SK-N-SH (cell line): ENCODE measurements around the gene RPL10L. TPM values are rescaled to one million over a fixed set of nuclear protein-coding genes. Genes with fewer than 3 reads are reported as not detected.
A peak's percentile ranks its signal among the peaks of the same experiment; 100 is the strongest.

Source experiments
- CTCF ChIA-PET: fragments of 300-600, 350-600 bp; formaldehyde crosslinking; extraction: SDS; loops from one replicate; lab custom pipeline; 2021; lab: Yijun Ruan, JAX
- POLR2A ChIA-PET: fragments of 350-600 bp; sonication (Branson Sonifier 250); formaldehyde crosslinking; extraction: SDS; loops from one replicate; lab custom pipeline; 2020; ENCODE audit warnings: antibody characterized with exemption, inconsistent platforms; lab: Yijun Ruan, JAX
- DNase-seq: peaks from one replicate; pipeline ENCODE4 v3.0.0; 2012
- H2AFZ ChIP-seq: fragments of 200-600 bp; sonication (generic); 2 replicates; pipeline ENCODE4 v1.8.1; 2016; ENCODE audit warnings: antibody characterized with exemption, mild to moderate bottlenecking, low read depth
- H3F3A ChIP-seq: fragments of 200-600 bp; sonication (generic); replicated peaks from 2 replicates; pipeline ENCODE3; 2016; ENCODE audit warnings: antibody characterized with exemption, mild to moderate bottlenecking; ENCODE audit not compliant: insufficient read depth
- H3K27ac ChIP-seq, 2 experiments: fragments of 200-500 bp in 1 of 2; fragments of 200-600 bp in 1 of 2; sonication (Bioruptor generic) in 1 of 2; sonication (generic), shearing (Covaris generic) in 1 of 2; 2 replicates each; pipeline versions ENCODE4 v1.5.1 to v1.6.1; 2014 to 2016; ENCODE audit warnings: low read depth in 2 of 2, inconsistent platforms in 1 of 2, low read length in 1 of 2, mild to moderate bottlenecking in 1 of 2, mixed read lengths in 1 of 2
- H3K27me3 ChIP-seq: fragments of 200-600 bp; sonication (generic), shearing (Covaris generic); 2 replicates; pipeline ENCODE4 v1.6.1; 2016; ENCODE audit warnings: mixed run types; ENCODE audit not compliant: insufficient read depth
- H3K36me3 ChIP-seq, 2 experiments: fragments of 200-500 bp in 1 of 2; fragments of 200-600 bp in 1 of 2; sonication (Bioruptor generic) in 1 of 2; sonication (generic) in 1 of 2; replicated peaks in 1 of 2; 2 replicates each; pipeline versions ENCODE3 to v1.5.1; 2014 to 2016; ENCODE audit warnings: low read length in 1 of 2, mild to moderate bottlenecking in 1 of 2; ENCODE audit not compliant: insufficient read depth in 2 of 2, control insufficient read depth in 1 of 2
- H3K4me1 ChIP-seq, 2 experiments: fragments of 200-500 bp in 1 of 2; fragments of 200-600 bp in 1 of 2; sonication (Bioruptor generic) in 1 of 2; sonication (generic), shearing (Covaris generic) in 1 of 2; 2 replicates each; pipeline versions ENCODE4 v1.5.1 to v1.6.1; 2014 to 2016; ENCODE audit warnings: low read depth in 1 of 2, low read length in 1 of 2, mixed run types in 1 of 2; ENCODE audit not compliant: insufficient read depth in 2 of 2, control insufficient read depth in 1 of 2
- H3K4me2 ChIP-seq: fragments of 200-600 bp; sonication (generic), shearing (Covaris generic); 2 replicates; pipeline ENCODE4 v1.6.1; 2017; ENCODE audit warnings: mixed run types
- H3K4me3 ChIP-seq, 2 experiments: fragments of 200-500 bp in 1 of 2; fragments of 200-600 bp in 1 of 2; sonication (Bioruptor generic) in 1 of 2; sonication (generic), shearing (Covaris generic) in 1 of 2; 2 replicates each; pipeline versions ENCODE4 v1.5.1 to v1.8.1; 2014 to 2016; ENCODE audit warnings: low read depth in 2 of 2, inconsistent platforms in 1 of 2, low read length in 1 of 2, mild to moderate bottlenecking in 1 of 2, mixed read lengths in 1 of 2, moderate library complexity in 1 of 2
- H3K79me2 ChIP-seq: fragments of 200-600 bp; sonication (generic); 2 replicates; pipeline ENCODE4 v1.8.1; 2017; ENCODE audit warnings: mild to moderate bottlenecking; ENCODE audit not compliant: insufficient read depth
- H3K9ac ChIP-seq: fragments of 200-600 bp; sonication (generic); 2 replicates; pipeline ENCODE4 v1.6.1; 2017; ENCODE audit warnings: mixed run types
- H3K9me2 ChIP-seq: fragments of 200-600 bp; sonication (generic); 2 replicates; pipeline ENCODE4 v1.6.1; 2017; ENCODE audit warnings: mixed run types
- H3K9me3 ChIP-seq: fragments of 200-600 bp; sonication (generic); 2 replicates; pipeline ENCODE4 v1.6.1; 2017; ENCODE audit warnings: mixed run types, mild to moderate bottlenecking, moderate library complexity
- H4K20me1 ChIP-seq: fragments of 200-600 bp; sonication (generic); 2 replicates; pipeline ENCODE4 v1.6.1; 2017; ENCODE audit warnings: mild to moderate bottlenecking, mixed run types; ENCODE audit not compliant: insufficient read depth
- CHD2 ChIP-seq: fragments of 150-350 bp; IDR thresholded peaks from 2 replicates; pipeline ENCODE4 v1.6.1; 2018; ENCODE audit warnings: low read length; ENCODE audit not compliant: partially characterized antibody
- FOSL2 ChIP-seq: IDR thresholded peaks from 2 replicates; pipeline ENCODE4 v1.4.0; 2012; ENCODE audit warnings: low read depth, mild to moderate bottlenecking, moderate library complexity, borderline replicate concordance
- FOXJ3 ChIP-seq: sonication (generic); formaldehyde crosslinking; IDR thresholded peaks from 2 replicates; pipeline ENCODE4 v1.5.1; 2020; ENCODE audit warnings: mild to moderate bottlenecking, missing genetic modification reagents
- GATA2 ChIP-seq: sonication (generic); formaldehyde crosslinking; IDR thresholded peaks from 2 replicates; pipeline ENCODE4 v1.5.0; 2020; ENCODE audit warnings: mild to moderate bottlenecking, missing genetic modification reagents
- JUND ChIP-seq: IDR thresholded peaks from 2 replicates; pipeline ENCODE4 v1.4.0; 2012
- MXI1 ChIP-seq: IDR thresholded peaks from 2 replicates; pipeline ENCODE4 v1.6.1; 2012; ENCODE audit warnings: mild to moderate bottlenecking, low read depth, low read length, improper control_type of control experiment
- NFIC ChIP-seq: IDR thresholded peaks from 2 replicates; pipeline ENCODE4 v1.4.0; 2012; ENCODE audit warnings: borderline replicate concordance
- POLR2AphosphoS5 ChIP-seq: IDR thresholded peaks from 2 replicates; pipeline ENCODE4 v1.6.1; 2012; ENCODE audit warnings: low read depth, low read length
- RAD21 ChIP-seq: IDR thresholded peaks from 2 replicates; pipeline ENCODE4 v1.6.1; 2012; ENCODE audit warnings: mild to moderate bottlenecking, low read length
- RCOR1 ChIP-seq: fragments of 150-350 bp; IDR thresholded peaks from 2 replicates; pipeline ENCODE4 v1.6.1; 2017; ENCODE audit warnings: antibody characterized with exemption, low read length
- RFX5 ChIP-seq: IDR thresholded peaks from 2 replicates; pipeline ENCODE4 v1.6.1; 2012; ENCODE audit warnings: mild to moderate bottlenecking, improper control_type of control experiment, low read length
- RXRA ChIP-seq: IDR thresholded peaks from 2 replicates; pipeline ENCODE4 v1.4.0; 2012; ENCODE audit warnings: low read depth, mild to moderate bottlenecking, borderline replicate concordance
- SIN3A ChIP-seq: IDR thresholded peaks from 2 replicates; pipeline ENCODE4 v1.6.1; 2012; ENCODE audit warnings: low read depth, mild to moderate bottlenecking, low read length, moderate library complexity, borderline replicate concordance
- SMC3 ChIP-seq: IDR thresholded peaks from 2 replicates; pipeline ENCODE4 v1.6.1; 2012; ENCODE audit warnings: low read depth, low read length, improper control_type of control experiment
- TAF1 ChIP-seq: IDR thresholded peaks from 2 replicates; pipeline ENCODE4 v1.6.1; 2012; ENCODE audit warnings: low read depth, mild to moderate bottlenecking, low read length, moderate library complexity, borderline replicate concordance
- TCF12 ChIP-seq: IDR thresholded peaks from 2 replicates; pipeline ENCODE4 v1.4.0; 2012
- TEAD4 ChIP-seq: IDR thresholded peaks from 2 replicates; pipeline ENCODE4 v1.4.0; 2012; ENCODE audit warnings: mild to moderate bottlenecking, borderline replicate concordance; ENCODE audit not compliant: insufficient read depth
- WGBS: methylation state at CpG from one replicate; pipeline ENCODE4 v1.1.6; 2017; ENCODE audit warnings: low lambda C conversion rate; 5-methylcytosine and 5-hydroxymethylcytosine counted together
- polyA plus RNA-seq, 3 experiments: library from polyadenylated mRNA; depleted of rRNA; stranded (reverse); fragments of >200 nt; gene quantifications; 2 replicates each; pipeline ENCODE4 v1.2.3, GENCODE V29; 2012
- TF ChIP-seq, protein P1 (sequence below): fragments of 200-600 bp; sonication (generic); IDR thresholded peaks from 2 replicates; pipeline ENCODE4 v1.6.1; 2017; ENCODE audit warnings: antibody characterized with exemption, mild to moderate bottlenecking, moderate library complexity
- TF ChIP-seq, protein P2 (sequence below): fragments of 150-350 bp; IDR thresholded peaks from 2 replicates; pipeline ENCODE4 v1.6.1; 2016; ENCODE audit warnings: mild to moderate bottlenecking, low read depth, low read length
- TF ChIP-seq, protein P3 (sequence below): IDR thresholded peaks from 2 replicates; pipeline ENCODE4 v1.4.0; 2012; ENCODE audit warnings: low read depth, borderline replicate concordance
- TF ChIP-seq, protein P4 (sequence below): IDR thresholded peaks from 2 replicates; pipeline ENCODE4 v1.4.0; 2012; ENCODE audit warnings: low read depth, borderline replicate concordance
- TF ChIP-seq, protein P5 (sequence below): fragments of 150-350 bp; IDR thresholded peaks from 2 replicates; pipeline ENCODE4 v1.6.1; 2017; ENCODE audit warnings: antibody characterized with exemption, low read length, low read depth, borderline replicate concordance

The RPL10L gene
- polyA plus RNA-seq, 1 of the 3 experiments (the other 2 are of a cell fraction) = not detected

DNA sequence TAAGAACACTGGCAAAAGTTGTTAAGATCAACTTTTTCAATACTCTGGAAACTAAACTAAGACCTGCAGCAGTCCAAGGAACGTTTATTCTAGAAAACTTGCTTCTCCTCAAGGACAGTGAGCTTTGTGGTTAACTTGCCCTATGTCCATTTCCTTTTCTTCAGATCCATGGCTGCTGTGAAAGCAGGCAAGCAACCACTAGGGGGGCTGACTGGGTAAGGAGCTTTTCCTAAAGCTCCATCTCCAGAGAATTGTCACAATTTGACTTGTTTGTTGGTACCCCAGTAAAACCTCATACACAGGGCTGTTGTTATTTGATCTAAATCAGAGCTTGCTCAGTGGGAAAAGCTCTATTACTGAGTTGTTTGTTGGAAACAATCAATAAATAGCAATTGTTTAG lies 10.1 kb upstream of the RPL10L start:
- no peak for DNase-seq
- Histone ChIP-seq H3K79me2 (no peaks in the 10 kb centered on the region), H3K4me1 (no peaks in the 10 kb centered on the region), H3K4me3 (no peak overlapping the region), H3K27me3 (no peaks in the 10 kb centered on the region), H3K9me2 (no peaks in the 10 kb centered on the region), H3K9ac (no peak overlapping the region), H3K4me2 (no peak overlapping the region), H3K9me3 (no peaks in the 10 kb centered on the region), H3K36me3 (no peaks in the 10 kb centered on the region), H2AFZ (no peak overlapping the region)
- CTCF ChIA-PET = interaction anchor here (1.2 kb wide), 1 partner anchor 10 kb away, joined by 6 read pairs; the partner anchor contains the start of gene RPL10L
- 0% methylated on average over 1 of the region's 1 CpG for WGBS
- TF ChIP-seq GATA2 (CRISPR knock-in tag) (no peak), RAD21 (no peak), POLR2AphosphoS5 (no peak), RFX5 (no peak)
- TF ChIP-seq, protein P1, sequence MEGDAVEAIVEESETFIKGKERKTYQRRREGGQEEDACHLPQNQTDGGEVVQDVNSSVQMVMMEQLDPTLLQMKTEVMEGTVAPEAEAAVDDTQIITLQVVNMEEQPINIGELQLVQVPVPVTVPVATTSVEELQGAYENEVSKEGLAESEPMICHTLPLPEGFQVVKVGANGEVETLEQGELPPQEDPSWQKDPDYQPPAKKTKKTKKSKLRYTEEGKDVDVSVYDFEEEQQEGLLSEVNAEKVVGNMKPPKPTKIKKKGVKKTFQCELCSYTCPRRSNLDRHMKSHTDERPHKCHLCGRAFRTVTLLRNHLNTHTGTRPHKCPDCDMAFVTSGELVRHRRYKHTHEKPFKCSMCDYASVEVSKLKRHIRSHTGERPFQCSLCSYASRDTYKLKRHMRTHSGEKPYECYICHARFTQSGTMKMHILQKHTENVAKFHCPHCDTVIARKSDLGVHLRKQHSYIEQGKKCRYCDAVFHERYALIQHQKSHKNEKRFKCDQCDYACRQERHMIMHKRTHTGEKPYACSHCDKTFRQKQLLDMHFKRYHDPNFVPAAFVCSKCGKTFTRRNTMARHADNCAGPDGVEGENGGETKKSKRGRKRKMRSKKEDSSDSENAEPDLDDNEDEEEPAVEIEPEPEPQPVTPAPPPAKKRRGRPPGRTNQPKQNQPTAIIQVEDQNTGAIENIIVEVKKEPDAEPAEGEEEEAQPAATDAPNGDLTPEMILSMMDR = peak; percentile 35; the same call in 1 of the 2 replicates
- TF ChIP-seq, protein P2, sequence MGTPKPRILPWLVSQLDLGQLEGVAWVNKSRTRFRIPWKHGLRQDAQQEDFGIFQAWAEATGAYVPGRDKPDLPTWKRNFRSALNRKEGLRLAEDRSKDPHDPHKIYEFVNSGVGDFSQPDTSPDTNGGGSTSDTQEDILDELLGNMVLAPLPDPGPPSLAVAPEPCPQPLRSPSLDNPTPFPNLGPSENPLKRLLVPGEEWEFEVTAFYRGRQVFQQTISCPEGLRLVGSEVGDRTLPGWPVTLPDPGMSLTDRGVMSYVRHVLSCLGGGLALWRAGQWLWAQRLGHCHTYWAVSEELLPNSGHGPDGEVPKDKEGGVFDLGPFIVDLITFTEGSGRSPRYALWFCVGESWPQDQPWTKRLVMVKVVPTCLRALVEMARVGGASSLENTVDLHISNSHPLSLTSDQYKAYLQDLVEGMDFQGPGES = no peak
- TF ChIP-seq, all 33 proteins: peak for 1
- POLR2A ChIA-PET = no interaction called here
- no peaks in the 10 kb centered on the region for H4K20me1 ChIP-seq
- no peak overlapping the region for H3K27ac ChIP-seq
- H3F3A ChIP-seq = no peaks in the 10 kb centered on the region

DNA sequence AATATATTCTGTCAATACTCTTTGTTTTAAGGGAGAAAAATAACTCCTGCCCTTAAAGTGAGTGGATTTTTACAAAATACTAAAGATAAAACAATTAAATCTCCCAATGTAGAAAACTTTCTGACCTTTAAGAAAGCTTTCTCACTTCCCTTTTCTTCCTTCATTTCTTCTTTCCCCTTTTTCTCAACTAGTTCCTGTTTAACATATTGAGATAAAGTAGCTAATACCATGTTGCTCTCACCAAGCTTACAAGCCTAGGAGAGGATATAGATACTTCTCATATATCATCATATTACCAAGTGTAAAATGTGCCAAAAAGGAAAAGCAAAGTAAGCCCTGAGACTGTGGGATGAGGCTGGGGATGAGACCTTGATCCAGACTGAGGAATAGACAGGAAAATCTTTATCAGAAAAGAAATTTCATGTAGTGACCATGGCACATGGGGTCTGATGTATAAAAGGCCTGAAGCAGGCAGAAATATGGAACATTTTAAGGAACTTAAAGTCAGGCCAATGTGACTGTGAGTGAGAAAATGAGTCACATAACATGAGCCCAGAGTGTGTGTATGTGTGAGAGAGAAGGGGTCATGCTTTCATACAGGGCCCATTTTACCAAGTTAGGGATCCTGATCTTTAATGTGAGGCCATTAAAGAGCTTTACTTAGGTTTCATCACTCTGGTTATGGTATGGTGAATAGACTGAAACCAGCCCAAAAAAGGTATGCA lies 1.6 kb upstream of the RPL10L start:
- Histone ChIP-seq H2AFZ (no peak overlapping the region), H3K4me3 (no peak overlapping the region), H3F3A (no peaks in the 10 kb centered on the region), H3K9ac (no peak overlapping the region), H3K4me1 (no peaks in the 10 kb centered on the region), H3K27me3 (no peaks in the 10 kb centered on the region), H3K27ac (no peak overlapping the region), H3K9me2 (no peaks in the 10 kb centered on the region), H3K4me2 (no peak overlapping the region), H3K9me3 (no peaks in the 10 kb centered on the region), H3K79me2 (no peaks in the 10 kb centered on the region), H3K36me3 (no peaks in the 10 kb centered on the region), H4K20me1 (no peaks in the 10 kb centered on the region)
- TF ChIP-seq SIN3A = no peak
- no peak for TF ChIP-seq FOXJ3 (CRISPR knock-in tag)
- TF ChIP-seq SMC3 = no peak
- TF ChIP-seq TEAD4 = no peak
- no peak for TF ChIP-seq TCF12
- no peak for TF ChIP-seq NFIC
- TF ChIP-seq TAF1 = no peak
- TF ChIP-seq FOSL2 = no peak
- TF ChIP-seq, protein P3, sequence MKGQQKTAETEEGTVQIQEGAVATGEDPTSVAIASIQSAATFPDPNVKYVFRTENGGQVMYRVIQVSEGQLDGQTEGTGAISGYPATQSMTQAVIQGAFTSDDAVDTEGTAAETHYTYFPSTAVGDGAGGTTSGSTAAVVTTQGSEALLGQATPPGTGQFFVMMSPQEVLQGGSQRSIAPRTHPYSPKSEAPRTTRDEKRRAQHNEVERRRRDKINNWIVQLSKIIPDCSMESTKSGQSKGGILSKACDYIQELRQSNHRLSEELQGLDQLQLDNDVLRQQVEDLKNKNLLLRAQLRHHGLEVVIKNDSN = no peak
- no peak for TF ChIP-seq POLR2AphosphoS5
- TF ChIP-seq CHD2 = no peak
- TF ChIP-seq MXI1 = no peak
- TF ChIP-seq RCOR1 = no peak
- no peak for TF ChIP-seq RXRA
- TF ChIP-seq JUND = no peak
- TF ChIP-seq, protein P4, sequence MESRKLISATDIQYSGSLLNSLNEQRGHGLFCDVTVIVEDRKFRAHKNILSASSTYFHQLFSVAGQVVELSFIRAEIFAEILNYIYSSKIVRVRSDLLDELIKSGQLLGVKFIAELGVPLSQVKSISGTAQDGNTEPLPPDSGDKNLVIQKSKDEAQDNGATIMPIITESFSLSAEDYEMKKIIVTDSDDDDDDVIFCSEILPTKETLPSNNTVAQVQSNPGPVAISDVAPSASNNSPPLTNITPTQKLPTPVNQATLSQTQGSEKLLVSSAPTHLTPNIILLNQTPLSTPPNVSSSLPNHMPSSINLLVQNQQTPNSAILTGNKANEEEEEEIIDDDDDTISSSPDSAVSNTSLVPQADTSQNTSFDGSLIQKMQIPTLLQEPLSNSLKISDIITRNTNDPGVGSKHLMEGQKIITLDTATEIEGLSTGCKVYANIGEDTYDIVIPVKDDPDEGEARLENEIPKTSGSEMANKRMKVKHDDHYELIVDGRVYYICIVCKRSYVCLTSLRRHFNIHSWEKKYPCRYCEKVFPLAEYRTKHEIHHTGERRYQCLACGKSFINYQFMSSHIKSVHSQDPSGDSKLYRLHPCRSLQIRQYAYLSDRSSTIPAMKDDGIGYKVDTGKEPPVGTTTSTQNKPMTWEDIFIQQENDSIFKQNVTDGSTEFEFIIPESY = no peak
- TF ChIP-seq, protein P5, sequence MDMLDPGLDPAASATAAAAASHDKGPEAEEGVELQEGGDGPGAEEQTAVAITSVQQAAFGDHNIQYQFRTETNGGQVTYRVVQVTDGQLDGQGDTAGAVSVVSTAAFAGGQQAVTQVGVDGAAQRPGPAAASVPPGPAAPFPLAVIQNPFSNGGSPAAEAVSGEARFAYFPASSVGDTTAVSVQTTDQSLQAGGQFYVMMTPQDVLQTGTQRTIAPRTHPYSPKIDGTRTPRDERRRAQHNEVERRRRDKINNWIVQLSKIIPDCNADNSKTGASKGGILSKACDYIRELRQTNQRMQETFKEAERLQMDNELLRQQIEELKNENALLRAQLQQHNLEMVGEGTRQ = no peak
- ChIA-PET POLR2A (no interaction called here), CTCF (no interaction called here)
- no peak for DNase-seq
